Natural killer cell (primary cell): Measurements from ENCODE around the gene TAX1BP1. TPM values are rescaled to one million over a fixed set of nuclear protein-coding genes. Genes with fewer than 3 reads are reported as not detected.

Source experiments
- ATAC-seq, 3 donors: fragments of 150-1000 bp in 2 of 3; fragments of 200-7000 bp in 1 of 3; cut with Tn5 transposase; 1 replicate in 1 of 3; 2 replicates in 2 of 3; pipeline ENCODE4 v1.10.0; 2021; ENCODE audit warnings: mild to moderate bottlenecking in 2 of 3, moderate library complexity in 2 of 3
- DNase-seq, 2 donors: peaks; one replicate each; pipeline versions ENCODE4 v3.0.0 to v3.0.0-alpha.2; 2013 to 2021; ENCODE audit warnings: mixed read lengths in 1 of 2
- H3K27ac ChIP-seq: one replicate; pipeline ENCODE4 v1.5.1; 2013; ENCODE audit warnings: mild to moderate bottlenecking, low read length
- H3K27me3 ChIP-seq: one replicate; pipeline ENCODE4 v1.6.1; 2013; ENCODE audit warnings: low read length; ENCODE audit not compliant: control insufficient read depth, insufficient read depth
- H3K36me3 ChIP-seq: one replicate; pipeline ENCODE4 v1.6.1; 2013; ENCODE audit warnings: low read length; ENCODE audit not compliant: control insufficient read depth, insufficient read depth
- H3K4me1 ChIP-seq: one replicate; pipeline ENCODE4 v1.6.1; 2013; ENCODE audit warnings: low read length; ENCODE audit not compliant: control insufficient read depth, insufficient read depth
- H3K4me3 ChIP-seq: one replicate; pipeline ENCODE4 v1.5.1; 2013; ENCODE audit warnings: low read length
- H3K9me3 ChIP-seq: one replicate; pipeline ENCODE4 v1.6.1; 2013; ENCODE audit warnings: low read length; ENCODE audit not compliant: control insufficient read depth, insufficient read depth
- H3K27ac Mint-ChIP-seq, 2 donors: one replicate each; pipeline ENCODE4 v1.8.0; 2022; ENCODE audit warnings: mild to moderate bottlenecking in 2 of 2, mixed read lengths in 2 of 2, moderate library complexity in 1 of 2
- H3K27me3 Mint-ChIP-seq, 2 donors: one replicate each; pipeline ENCODE4 v1.8.0; 2022; ENCODE audit warnings: low read depth in 2 of 2, mixed read lengths in 2 of 2
- H3K36me3 Mint-ChIP-seq: one replicate; pipeline ENCODE4 v1.8.0; 2022; ENCODE audit warnings: mixed read lengths
- H3K4me1 Mint-ChIP-seq, 2 donors: one replicate each; pipeline ENCODE4 v1.8.0; 2022; ENCODE audit warnings: mixed read lengths in 2 of 2
- H3K4me3 Mint-ChIP-seq: one replicate; pipeline ENCODE4 v1.8.0; 2022; ENCODE audit warnings: mild to moderate bottlenecking, moderate library complexity, mixed read lengths
- H3K9me3 Mint-ChIP-seq, 2 donors: one replicate each; pipeline ENCODE4 v1.8.0; 2022; ENCODE audit warnings: mixed read lengths in 2 of 2
- CTCF ChIP-seq: fragments of 200-600 bp; IDR thresholded peaks from one replicate; pipeline ENCODE4 v1.8.0; 2022; ENCODE audit warnings: antibody characterized with exemption
- WGBS: methylation state at CpG from one replicate; pipeline ENCODE4 v1.1.7; 2013; ENCODE audit warnings: missing lambda C conversion rate; ENCODE audit not compliant: insufficient coverage; 5-methylcytosine and 5-hydroxymethylcytosine counted together
- intact Hi-C: fragments of 100-400 bp; cut with micrococcal nuclease; formaldehyde crosslinking; loops from one replicate; pipeline ENCODE4 v1.14.2; 2022
- total RNA-seq, 4 donors: library from RNA; stranded (reverse); fragments of 120-200 nt in 1 of 4; gene quantifications; one replicate each; pipeline versions ENCODE4 v1.2.3 to v1.2.4, GENCODE V29; 2013 to 2022

TAX1BP1 gene
- total RNA-seq, 3 donors from 2014 or later (not counting 1 experiment from before 2014, with no cell fraction given) = 135 to 158 (median 150) TPM

DNA sequence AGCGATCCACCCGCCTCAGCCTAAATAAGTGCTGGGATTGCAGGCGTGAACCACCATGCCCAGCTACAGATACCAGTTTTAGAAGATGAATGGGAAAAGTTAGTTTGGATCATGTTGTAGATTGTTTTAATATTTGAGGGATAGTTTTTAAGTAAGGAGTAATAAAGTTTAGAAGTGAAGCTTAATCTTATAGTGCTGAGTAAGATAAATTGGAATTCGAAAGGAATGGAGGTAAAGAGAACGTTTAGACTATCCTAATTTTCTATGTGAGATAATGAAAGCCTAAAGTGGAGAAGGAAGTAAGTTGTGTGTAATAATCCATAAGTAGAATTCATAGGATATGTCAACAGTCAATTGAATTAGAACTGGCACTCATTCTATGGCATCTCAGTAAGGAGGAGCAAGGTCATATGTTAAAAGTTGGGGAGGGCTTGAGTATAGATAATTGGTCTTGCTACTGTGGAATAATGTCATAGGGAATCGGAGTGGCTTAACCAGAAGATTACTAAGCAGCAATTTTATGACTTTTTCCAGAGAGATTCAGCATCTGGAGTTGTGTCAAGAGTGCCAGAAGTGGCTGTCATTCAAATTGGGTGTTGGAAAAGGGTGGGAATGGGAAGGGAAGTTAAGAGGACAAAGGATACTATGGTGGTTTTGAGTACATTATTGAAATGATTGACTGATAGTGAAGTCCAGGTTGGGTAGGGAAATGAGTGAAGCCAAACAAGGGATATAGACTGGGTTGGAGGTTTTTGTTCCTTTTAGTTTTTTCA, 12.1 kb downstream of the TAX1BP1 start:
- 95% methylated on average over 6 of the region's 6 CpGs for WGBS
- Mint-ChIP-seq H3K27ac (no peak overlapping the region), H3K36me3 (peaks cover 25% of the 10 kb centered on the region), H3K27me3 (no peaks in the 10 kb centered on the region), H3K9me3 (no peaks in the 10 kb centered on the region), H3K4me3 (no peak overlapping the region), H3K4me1 (peaks cover 34 to 43% of the 10 kb centered on the region in 2 donors)
- no peaks in the 10 kb centered on the region for H3K27me3 ChIP-seq
- no peak overlapping the region for H3K4me3 ChIP-seq
- no peak for TF ChIP-seq CTCF
- no peak for ATAC-seq
- intact Hi-C loops = no loop called here
- H3K9me3 ChIP-seq = no peaks in the 10 kb centered on the region
- no peak for DNase-seq
- H3K36me3 ChIP-seq = peaks cover 59% of the 10 kb centered on the region
- no peak overlapping the region for H3K27ac ChIP-seq
- H3K4me1 ChIP-seq = no peaks in the 10 kb centered on the region

GRCh38 chr7:27753863-27754262, 13.9 kb downstream of the TAX1BP1 start:
- H3K36me3 ChIP-seq = peaks cover 70% of the 10 kb centered on the region

DNA sequence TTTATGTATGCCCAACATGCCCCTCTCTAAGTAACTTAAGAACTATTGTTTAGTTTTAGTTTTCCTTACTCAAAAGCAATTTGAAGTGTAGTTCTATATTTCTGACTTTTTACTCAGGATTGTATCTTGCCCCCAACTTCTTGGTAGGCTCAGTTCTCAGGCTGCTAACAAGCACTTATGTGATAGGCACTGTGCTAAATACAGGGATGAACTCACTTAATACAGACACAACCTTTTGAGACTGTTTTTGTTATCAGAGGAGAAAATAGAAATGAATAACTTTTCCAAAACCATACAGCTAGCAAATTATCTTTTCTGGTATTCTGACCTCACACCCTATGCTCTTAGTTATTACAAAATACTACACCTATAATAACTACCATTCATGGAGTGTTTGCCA, 16.3 kb downstream of the TAX1BP1 start:
- H3K36me3 Mint-ChIP-seq = peaks cover 3% of the 10 kb centered on the region
- no peaks in the 10 kb centered on the region for H3K27me3 ChIP-seq
- H3K27ac ChIP-seq = no peak overlapping the region
- intact Hi-C loops = no loop called here
- H3K27ac Mint-ChIP-seq = no peak overlapping the region
- no peaks in the 10 kb centered on the region for H3K4me1 ChIP-seq
- peaks cover 29 to 31% of the 10 kb centered on the region in 2 donors for H3K4me1 Mint-ChIP-seq
- H3K36me3 ChIP-seq = peaks cover 51% of the 10 kb centered on the region
- TF ChIP-seq CTCF = no peak
- ATAC-seq (no peak), DNase-seq (no peak)
- no peak overlapping the region for H3K4me3 ChIP-seq
- H3K9me3 ChIP-seq = no peaks in the 10 kb centered on the region
- no peaks in the 10 kb centered on the region for H3K27me3 Mint-ChIP-seq
- no peak overlapping the region for H3K4me3 Mint-ChIP-seq
- H3K9me3 Mint-ChIP-seq = no peaks in the 10 kb centered on the region

More at GRCh38 chr7:27753863-27754262, 13.9 kb downstream of the TAX1BP1 start:
- WGBS = 80% methylated on average over 1 of the region's 1 CpG
- H3K9me3 ChIP-seq = no peaks in the 10 kb centered on the region
- H3K4me1 ChIP-seq = no peaks in the 10 kb centered on the region
- H3K4me3 ChIP-seq = no peak overlapping the region
- H3K4me3 Mint-ChIP-seq = no peak overlapping the region
- no peaks in the 10 kb centered on the region for H3K27me3 Mint-ChIP-seq
- no peak overlapping the region for H3K27ac Mint-ChIP-seq
- ATAC-seq (no peak), DNase-seq (no peak)
- intact Hi-C loops = no loop called here
- no peaks in the 10 kb centered on the region for H3K9me3 Mint-ChIP-seq
- peaks cover 24% of the 10 kb centered on the region for H3K36me3 Mint-ChIP-seq
- H3K4me1 Mint-ChIP-seq = peaks cover 30 to 42% of the 10 kb centered on the region in 2 donors
- TF ChIP-seq CTCF = no peak
- no peak overlapping the region for H3K27ac ChIP-seq
- no peaks in the 10 kb centered on the region for H3K27me3 ChIP-seq

- H3K36me3 ChIP-seq = peaks cover 44% of the 10 kb centered on the region
- no peak for ATAC-seq
- H3K36me3 Mint-ChIP-seq = peaks cover 9% of the 10 kb centered on the region
- H3K27me3 ChIP-seq = no peaks in the 10 kb centered on the region
- H3K9me3 Mint-ChIP-seq = no peaks in the 10 kb centered on the region
- no peak overlapping the region for H3K27ac ChIP-seq
- H3K9me3 ChIP-seq = no peaks in the 10 kb centered on the region
- WGBS = 100% methylated on average over 1 of the region's 1 CpG
- H3K4me1 Mint-ChIP-seq = peaks cover 27 to 32% of the 10 kb centered on the region in 2 donors
- intact Hi-C loops = no loop called here
- no peak overlapping the region for H3K27ac Mint-ChIP-seq
- DNase-seq = no peak
- H3K27me3 Mint-ChIP-seq = no peaks in the 10 kb centered on the region
- H3K4me3 Mint-ChIP-seq = no peak overlapping the region
- H3K4me1 ChIP-seq = no peaks in the 10 kb centered on the region
- no peak overlapping the region for H3K4me3 ChIP-seq
- TF ChIP-seq CTCF = no peak
Measured at GRCh38 chr7:27759491-27759890, 19.5 kb downstream of the TAX1BP1 start.
